Thoracic aorta (tissue), 2 donors: Measurements from ENCODE around the gene AGBL5. TPM values are rescaled to one million over a fixed set of nuclear protein-coding genes. Genes with fewer than 3 reads are reported as not detected.

ENCODE experiments used
- ATAC-seq: fragments of 150-250 bp; one replicate; pipeline ENCODE4 v1.8.0; 2017; ENCODE audit warnings: low read depth; ENCODE audit not compliant: insufficient number of reproducible peaks, low FRiP score
- DNase-seq: peaks from one replicate; pipeline ENCODE4 v3.0.0-alpha.2; 2020; ENCODE audit warnings: low spot score
- H3K27ac ChIP-seq, 2 donors: fragments of 200-600 bp; sonication (generic); 1 replicate in 1 of 2; 2 replicates in 1 of 2; pipeline ENCODE4 v1.5.1; 2016; ENCODE audit warnings: mild to moderate bottlenecking in 2 of 2, moderate library complexity in 2 of 2
- H3K27me3 ChIP-seq: fragments of 200-600 bp; sonication (generic); replicated peaks from 2 replicates; pipeline ENCODE4 v1.6.0; 2016; ENCODE audit warnings: mild to moderate bottlenecking; ENCODE audit not compliant: insufficient read depth
- H3K36me3 ChIP-seq: fragments of 200-600 bp; sonication (generic); one replicate; pipeline ENCODE4 v1.5.1; 2016
- H3K4me1 ChIP-seq, 2 donors: fragments of 200-600 bp; sonication (generic); 1 replicate in 1 of 2; 2 replicates in 1 of 2; pipeline versions ENCODE4 v1.5.1 to v1.6.0; 2016; ENCODE audit warnings: low read depth in 2 of 2, mild to moderate bottlenecking in 1 of 2; ENCODE audit not compliant: control insufficient read depth in 1 of 2
- H3K4me3 ChIP-seq: fragments of 200-600 bp; sonication (generic); 2 replicates; pipeline ENCODE4 v1.5.1; 2016; ENCODE audit warnings: mild to moderate bottlenecking
- H3K9me3 ChIP-seq: fragments of 200-600 bp; sonication (generic); 2 replicates; pipeline ENCODE4 v1.5.1; 2016
- total RNA-seq, 2 donors: library from RNA; depleted of rRNA; stranded (reverse); fragments of >200 nt; gene quantifications; one replicate each; pipeline versions ENCODE4 v1.1.0 to v1.2.3, GENCODE V29; 2016
- TF ChIP-seq, protein P1 (sequence below): fragments of 200-600 bp; sonication (generic); IDR thresholded peaks from one replicate; pipeline ENCODE4 v1.5.1; 2019; ENCODE audit warnings: antibody characterized with exemption

Gene AGBL5
- total RNA-seq, 2 donors from 2014 or later = 7.8 to 10.8 TPM

DNA sequence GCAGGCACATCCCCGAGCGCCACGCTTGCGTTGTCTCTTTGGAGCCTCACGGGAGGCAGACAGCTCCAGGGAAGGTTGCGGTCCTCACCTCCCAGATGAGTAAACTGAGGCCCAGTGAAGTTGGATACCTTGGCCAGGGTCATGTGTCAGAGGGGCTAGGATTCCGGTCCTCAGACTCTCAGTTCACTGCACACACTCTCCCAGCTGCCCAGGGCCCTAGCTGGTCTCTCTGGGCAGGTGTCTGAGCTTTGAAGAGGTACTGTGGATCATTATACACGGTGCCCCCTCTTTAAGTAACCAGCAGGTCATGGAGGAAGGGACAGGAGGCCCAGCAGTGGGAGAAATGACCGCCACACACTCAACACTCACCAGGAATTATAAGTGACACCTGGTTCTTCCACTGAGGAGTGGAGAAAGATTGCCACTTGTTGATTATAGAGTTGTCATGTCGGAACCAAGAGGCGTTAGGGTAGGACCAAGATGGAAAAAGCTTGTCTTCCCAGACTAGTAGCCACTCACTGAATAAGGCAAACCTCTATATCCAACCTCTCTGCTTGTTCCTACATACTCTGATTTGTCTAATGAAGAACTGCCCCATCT lies 18.1 kb upstream of the AGBL5 start:
- Histone ChIP-seq H3K27me3 (no peaks in the 10 kb centered on the region), H3K9me3 (no peaks in the 10 kb centered on the region), H3K4me3 (peak overlapping the region; percentile 83), H3K27ac (peak overlapping the region; percentile 72 to 80), H3K36me3 (peaks cover 33% of the 10 kb centered on the region), H3K4me1 (peaks cover 14 to 22% of the 10 kb centered on the region in 2 donors)
- ATAC-seq (peak; percentile 11), DNase-seq (no peak)
- TF ChIP-seq, protein P1, sequence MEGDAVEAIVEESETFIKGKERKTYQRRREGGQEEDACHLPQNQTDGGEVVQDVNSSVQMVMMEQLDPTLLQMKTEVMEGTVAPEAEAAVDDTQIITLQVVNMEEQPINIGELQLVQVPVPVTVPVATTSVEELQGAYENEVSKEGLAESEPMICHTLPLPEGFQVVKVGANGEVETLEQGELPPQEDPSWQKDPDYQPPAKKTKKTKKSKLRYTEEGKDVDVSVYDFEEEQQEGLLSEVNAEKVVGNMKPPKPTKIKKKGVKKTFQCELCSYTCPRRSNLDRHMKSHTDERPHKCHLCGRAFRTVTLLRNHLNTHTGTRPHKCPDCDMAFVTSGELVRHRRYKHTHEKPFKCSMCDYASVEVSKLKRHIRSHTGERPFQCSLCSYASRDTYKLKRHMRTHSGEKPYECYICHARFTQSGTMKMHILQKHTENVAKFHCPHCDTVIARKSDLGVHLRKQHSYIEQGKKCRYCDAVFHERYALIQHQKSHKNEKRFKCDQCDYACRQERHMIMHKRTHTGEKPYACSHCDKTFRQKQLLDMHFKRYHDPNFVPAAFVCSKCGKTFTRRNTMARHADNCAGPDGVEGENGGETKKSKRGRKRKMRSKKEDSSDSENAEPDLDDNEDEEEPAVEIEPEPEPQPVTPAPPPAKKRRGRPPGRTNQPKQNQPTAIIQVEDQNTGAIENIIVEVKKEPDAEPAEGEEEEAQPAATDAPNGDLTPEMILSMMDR = no peak

DNA sequence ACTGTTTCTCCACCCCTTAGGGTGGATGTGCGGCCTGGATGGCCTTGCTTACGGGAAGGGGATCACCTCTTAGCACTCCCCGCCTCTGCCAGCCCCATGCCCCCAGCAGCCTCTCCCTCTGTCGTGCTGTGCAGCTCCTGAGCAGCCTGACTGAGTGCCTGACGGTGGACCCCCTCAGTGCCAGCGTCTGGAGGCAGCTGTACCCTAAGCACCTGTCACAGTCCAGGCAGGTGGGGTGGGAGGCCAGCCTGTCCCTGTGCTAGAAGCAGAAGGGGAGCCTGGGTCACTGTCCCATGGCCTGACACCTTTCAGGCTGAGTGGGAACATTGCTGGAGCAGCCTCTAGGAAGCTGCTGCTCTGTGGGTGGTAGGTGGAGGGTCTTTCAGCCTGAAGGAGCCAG lies 13.5 kb upstream of the AGBL5 start:
- Histone ChIP-seq H3K27me3 (no peaks in the 10 kb centered on the region), H3K36me3 (peaks cover 66% of the 10 kb centered on the region), H3K9me3 (no peaks in the 10 kb centered on the region), H3K4me1 (peaks cover 14 to 34% of the 10 kb centered on the region in 2 donors), H3K27ac (no peak overlapping the region), H3K4me3 (no peak overlapping the region)
- no peak for DNase-seq
- ATAC-seq = no peak
- TF ChIP-seq, protein P1 = no peak

DNA sequence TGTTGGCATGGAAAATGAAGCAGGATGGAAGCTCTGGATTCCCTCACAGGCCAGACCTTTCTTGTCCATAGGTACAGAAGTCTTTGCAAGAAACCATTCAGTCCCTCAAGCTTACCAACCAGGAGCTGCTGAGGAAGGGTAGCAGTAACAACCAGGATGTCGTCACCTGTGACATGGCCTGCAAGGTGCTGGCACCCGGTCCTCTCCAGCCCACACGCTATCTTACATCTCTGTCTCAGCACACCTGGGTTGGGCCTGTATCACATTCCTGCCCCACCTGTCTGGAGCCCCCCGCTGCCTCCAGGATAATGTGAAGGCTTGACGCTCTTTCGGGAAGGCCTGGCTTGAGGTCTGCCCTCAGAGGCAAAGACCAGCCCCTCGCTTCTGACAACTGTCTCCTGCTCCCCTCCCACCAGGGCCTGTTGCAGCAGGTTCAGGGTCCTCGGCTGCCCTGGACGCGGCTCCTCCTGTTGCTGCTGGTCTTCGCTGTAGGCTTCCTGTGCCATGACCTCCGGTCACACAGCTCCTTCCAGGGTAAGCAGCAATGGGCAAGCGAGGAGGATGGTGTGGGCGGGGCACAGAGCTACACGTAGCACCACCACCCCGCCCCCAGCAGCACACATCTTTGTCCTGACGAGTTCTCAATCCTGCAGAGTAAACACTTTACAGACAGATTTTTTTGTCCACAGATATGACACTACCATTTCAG lies 12.7 kb upstream of the AGBL5 start:
- DNase-seq (no peak), ATAC-seq (no peak)
- Histone ChIP-seq H3K4me1 (peaks cover 12 to 30% of the 10 kb centered on the region in 2 donors), H3K27me3 (no peaks in the 10 kb centered on the region), H3K4me3 (no peak overlapping the region), H3K27ac (no peak overlapping the region), H3K9me3 (no peaks in the 10 kb centered on the region), H3K36me3 (peaks cover 66% of the 10 kb centered on the region)
- TF ChIP-seq, protein P1 = no peak

DNA sequence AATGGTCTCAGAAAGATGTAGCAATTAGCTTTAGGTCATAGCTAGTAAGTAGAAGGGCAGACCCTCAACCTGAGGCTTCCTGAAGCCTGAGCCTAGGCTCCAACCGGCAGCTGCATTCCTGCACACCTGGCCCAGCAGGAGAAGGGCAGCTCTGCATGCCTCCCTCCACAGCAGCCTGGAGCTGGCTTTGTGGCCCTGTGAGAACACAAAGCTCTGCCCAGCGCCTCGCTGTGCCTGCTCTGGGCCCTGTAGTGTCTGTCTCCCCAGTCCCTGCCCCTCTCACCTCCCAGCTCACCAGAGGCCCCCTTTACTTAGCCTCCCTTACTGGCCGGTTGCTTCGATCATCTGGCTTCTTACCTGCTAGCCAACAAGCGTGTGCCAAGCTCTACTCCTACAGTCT lies 12.0 kb upstream of the AGBL5 start:
- Histone ChIP-seq H3K9me3 (no peaks in the 10 kb centered on the region), H3K4me1 (peaks cover 6 to 24% of the 10 kb centered on the region in 2 donors), H3K4me3 (no peak overlapping the region), H3K36me3 (peaks cover 66% of the 10 kb centered on the region), H3K27me3 (no peaks in the 10 kb centered on the region), H3K27ac (no peak overlapping the region)
- no peak for DNase-seq
- TF ChIP-seq, protein P1 = no peak
- no peak for ATAC-seq

DNA sequence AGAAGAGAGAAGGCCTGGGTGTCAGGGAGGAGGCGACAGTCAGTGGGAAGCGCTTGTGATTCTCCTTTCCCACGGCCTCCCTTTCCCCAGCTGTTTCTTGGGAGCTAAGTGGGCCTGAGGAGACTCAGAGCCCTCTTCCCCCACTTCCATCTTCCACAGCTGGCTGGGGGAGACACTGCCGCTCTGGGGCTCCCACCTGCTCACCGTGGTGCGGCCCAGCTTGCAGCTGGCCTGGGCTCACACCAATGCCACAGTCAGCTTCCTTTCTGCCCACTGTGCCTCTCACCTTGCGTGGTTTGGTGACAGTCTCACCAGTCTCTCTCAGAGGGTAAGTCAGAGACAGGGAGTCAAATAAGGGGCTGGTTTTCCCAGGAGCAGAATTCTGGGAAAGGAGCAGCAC lies 11.6 kb upstream of the AGBL5 start:
- Histone ChIP-seq H3K27me3 (no peaks in the 10 kb centered on the region), H3K9me3 (no peaks in the 10 kb centered on the region), H3K4me1 (peaks cover 4 to 19% of the 10 kb centered on the region in 2 donors), H3K27ac (no peak overlapping the region), H3K36me3 (peaks cover 66% of the 10 kb centered on the region), H3K4me3 (no peak overlapping the region)
- TF ChIP-seq, protein P1 = no peak
- DNase-seq (no peak), ATAC-seq (no peak)
